ENCODE data around the gene NSUN3.

Gene NSUN3

DNA sequence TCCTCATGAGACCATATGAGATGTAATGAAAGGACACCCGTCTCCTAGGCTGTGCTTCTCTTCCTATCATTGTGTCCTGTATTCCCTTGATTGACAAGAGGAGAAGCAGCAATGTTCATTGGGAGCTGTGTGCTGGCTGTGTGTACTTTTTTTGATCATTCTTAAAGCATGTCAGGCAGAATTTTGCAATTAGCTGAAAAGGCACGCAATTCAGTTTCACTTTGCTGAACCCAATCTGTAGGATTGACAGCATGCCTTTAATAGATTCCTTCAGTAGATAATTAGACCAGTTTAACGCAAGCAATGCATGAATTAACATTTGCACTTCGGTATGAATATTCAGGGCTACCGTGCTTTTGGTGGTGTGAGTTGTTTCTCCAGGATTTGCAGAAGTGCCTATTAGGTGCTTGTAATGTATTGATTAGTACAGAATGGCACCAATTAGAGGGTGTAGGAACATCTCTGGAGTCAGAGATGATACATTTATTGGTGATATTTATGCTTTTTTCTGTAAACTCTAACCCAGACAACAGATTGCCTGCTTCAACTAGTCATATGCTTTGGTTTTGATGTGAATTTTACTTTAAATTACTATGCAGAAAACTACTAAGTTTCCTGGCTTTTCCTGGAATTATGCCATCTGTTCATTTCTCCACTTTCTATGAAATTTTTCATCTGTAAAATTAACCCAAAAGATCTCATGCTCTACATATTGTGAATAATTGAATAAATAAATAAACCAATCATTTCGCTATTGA, 114.3 kb downstream of the NSUN3 start:
- TF ChIP-seq, protein P1, sequence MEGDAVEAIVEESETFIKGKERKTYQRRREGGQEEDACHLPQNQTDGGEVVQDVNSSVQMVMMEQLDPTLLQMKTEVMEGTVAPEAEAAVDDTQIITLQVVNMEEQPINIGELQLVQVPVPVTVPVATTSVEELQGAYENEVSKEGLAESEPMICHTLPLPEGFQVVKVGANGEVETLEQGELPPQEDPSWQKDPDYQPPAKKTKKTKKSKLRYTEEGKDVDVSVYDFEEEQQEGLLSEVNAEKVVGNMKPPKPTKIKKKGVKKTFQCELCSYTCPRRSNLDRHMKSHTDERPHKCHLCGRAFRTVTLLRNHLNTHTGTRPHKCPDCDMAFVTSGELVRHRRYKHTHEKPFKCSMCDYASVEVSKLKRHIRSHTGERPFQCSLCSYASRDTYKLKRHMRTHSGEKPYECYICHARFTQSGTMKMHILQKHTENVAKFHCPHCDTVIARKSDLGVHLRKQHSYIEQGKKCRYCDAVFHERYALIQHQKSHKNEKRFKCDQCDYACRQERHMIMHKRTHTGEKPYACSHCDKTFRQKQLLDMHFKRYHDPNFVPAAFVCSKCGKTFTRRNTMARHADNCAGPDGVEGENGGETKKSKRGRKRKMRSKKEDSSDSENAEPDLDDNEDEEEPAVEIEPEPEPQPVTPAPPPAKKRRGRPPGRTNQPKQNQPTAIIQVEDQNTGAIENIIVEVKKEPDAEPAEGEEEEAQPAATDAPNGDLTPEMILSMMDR (IDR thresholded peaks at IDR 0.05; ENCODE audit: insufficient read depth, missing control alignments), result no peak
- FAIRE-seq (no peak), DNase-seq (ENCODE audit: insufficient read length, low spot score) (no peak)
